Measurements from ENCODE around the gene GLG1.
A peak's percentile ranks its signal among the peaks of the same experiment; 100 is the strongest.
"Not testable (repeated sequence)": the region's sequence is repeated elsewhere in the genome, so short reads cannot be mapped to it uniquely, and the experiment has no call there.

Gene GLG1

DNA sequence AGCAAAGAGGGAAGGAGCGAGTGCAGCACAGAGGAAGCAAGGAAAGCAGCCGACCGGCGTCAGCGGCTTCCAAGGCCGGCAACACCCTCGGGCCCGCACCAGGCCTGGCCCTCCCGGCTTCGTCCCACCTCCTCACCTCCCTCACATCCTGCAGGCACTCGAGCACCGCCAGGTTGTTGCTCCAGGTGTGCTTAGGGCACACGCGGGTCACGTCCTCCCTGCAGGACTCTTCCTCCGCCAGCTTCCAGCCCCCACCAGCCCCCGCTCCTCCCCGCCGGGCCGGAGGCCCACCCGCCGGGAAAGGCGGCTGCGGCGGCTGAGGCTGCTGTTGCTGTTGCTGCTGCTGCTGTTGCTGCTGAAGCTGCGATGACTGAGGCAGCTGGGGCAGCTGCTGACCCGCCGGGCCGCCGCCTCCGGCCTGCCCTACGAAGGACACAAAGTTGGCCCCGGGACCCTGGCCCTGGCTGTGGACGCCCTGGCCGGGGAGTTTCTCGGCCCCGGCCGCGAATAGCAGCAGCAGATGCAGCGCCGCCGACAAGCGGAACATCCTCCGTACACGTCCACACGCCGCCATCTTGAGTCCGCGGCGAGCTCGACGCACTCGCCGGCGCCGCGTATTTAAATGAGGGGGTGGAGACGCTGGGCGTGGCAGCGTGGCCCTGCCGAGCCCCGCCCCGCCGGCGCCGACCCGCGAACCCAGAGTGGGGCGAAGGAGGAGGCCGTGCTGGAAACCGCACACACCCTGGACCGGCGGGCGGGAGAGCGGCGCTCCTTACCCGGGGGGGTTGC is at the start of gene GLG1:
GLG1 (minus strand) TSS at position 594 of the 789 bp plus-strand sequence; CDS start at position 574, 20 bp downstream.
- DNase-seq (ENCODE audit: insufficient read length, low spot score), result peak; percentile 92
- peak; percentile 90 for FAIRE-seq

DNA sequence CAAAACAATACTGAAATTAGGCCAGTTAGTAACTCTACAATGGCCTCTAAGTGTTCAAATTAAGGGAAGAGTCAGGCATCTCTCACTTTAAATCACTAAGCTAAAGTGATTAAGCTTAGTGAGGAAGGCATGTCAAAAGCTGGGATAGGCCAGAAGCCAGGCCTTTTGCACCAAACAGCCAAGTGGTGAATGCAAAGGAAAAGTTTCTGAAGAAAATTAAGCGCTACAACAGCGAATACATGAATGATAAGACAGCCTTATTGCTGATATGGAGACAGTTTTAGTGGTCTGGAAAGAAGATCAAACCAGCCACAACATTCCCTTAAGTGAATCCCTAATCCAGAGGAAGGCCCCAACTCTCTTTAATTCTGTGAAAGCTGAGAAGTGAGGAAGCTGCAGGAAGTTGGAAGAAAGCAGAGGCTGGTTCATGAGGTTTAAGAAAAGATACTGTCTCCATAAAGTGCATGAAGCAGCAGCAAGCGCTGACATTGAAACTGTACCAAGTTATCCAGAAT is 47.7 kb upstream of the GLG1 start:
- DNase-seq (ENCODE audit: insufficient read length, low spot score) (no peak), FAIRE-seq (no peak)

DNA sequence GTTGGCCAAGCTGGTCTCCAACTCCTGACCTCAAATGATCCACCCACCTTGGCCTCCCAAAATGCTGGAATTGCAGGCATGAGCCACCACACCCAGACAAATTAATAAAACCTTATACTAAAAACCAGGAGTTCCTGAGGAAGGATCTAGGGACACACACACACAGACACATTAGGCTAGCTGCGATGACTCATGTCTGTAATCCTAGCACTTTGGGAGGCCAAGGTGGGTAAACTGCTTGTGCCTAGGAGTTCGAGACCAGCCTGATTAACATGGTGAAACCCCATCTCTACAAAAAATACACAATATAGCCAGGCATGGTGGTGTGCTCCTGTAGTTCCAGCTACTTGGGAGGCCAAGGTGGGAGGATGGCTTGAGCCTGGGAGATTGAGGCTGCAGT is 46.0 kb upstream of the GLG1 start:
- FAIRE-seq; DNase-seq (ENCODE audit: insufficient read length, low spot score): not testable (repeated sequence)

DNA sequence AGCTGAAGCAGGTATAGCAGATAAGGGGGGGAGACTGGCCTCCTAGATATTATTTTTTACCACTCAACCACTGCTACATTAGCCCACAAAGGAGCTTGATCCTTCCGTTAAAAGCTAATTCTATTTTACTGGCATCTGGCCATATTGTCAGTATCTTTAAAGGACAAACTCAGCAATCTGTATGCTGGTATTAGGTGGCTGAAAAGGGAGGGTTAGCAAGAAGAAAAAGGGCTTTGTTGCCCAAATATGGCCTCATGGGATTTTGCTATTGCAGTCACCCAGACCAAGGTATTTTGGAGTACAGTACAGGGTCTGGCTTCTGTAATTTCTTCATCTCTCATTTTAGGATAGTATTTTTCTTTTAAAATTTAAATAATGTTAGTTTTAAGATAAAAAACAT is 45.3 kb upstream of the GLG1 start:
- DNase-seq (ENCODE audit: insufficient read length, low spot score) (no peak), FAIRE-seq (no peak)

DNA sequence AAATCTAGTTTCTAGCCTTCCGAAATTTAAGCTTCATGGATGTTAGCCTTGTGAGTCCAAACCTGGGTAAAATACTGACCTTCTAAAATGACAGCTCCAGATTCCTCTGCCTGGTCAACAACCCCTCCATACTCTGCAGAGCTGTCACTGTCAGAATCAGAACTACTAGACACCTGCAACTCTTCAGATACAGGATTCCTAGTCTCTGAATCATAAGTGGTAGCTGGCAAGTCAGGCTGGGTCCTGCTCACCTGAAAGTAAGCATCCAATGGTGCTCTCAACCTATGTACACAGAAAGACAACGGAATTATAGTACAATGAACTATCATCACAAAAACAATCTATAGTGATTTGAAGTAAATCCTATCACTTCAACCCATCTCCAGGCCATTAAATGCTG is 44.9 kb upstream of the GLG1 start:
- DNase-seq (ENCODE audit: insufficient read length, low spot score) (no peak), FAIRE-seq (no peak)

DNA sequence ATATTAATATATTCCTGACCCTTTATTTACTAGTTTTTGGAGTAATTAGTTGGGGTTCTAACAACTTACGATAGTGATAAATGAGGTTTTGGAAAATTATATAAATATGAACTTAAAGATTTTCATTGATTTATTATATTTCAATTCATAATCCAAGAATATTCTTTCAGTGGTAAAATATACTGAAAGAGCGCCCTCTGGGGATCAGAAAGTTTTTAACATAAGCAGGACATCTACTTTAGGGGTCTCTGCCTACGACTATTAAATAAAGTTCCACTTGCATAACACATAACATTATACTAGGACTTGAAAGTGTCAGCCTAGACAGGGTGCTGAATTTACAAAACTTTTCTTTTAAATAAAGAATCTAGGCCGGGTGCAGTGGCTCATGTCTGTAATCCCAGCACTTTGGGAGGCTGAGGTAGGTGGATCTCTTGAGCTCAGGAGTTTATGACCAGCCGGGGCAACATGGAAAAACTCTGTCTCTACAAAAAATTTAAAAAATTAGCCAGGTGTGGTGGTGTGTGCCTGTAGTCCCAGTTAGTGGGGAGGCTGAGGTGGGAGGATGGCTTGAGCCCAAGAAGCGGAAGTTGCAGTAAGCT is 44.2 kb upstream of the GLG1 start:
- FAIRE-seq, result no peak
- DNase-seq (ENCODE audit: insufficient read length, low spot score), result no peak

DNA sequence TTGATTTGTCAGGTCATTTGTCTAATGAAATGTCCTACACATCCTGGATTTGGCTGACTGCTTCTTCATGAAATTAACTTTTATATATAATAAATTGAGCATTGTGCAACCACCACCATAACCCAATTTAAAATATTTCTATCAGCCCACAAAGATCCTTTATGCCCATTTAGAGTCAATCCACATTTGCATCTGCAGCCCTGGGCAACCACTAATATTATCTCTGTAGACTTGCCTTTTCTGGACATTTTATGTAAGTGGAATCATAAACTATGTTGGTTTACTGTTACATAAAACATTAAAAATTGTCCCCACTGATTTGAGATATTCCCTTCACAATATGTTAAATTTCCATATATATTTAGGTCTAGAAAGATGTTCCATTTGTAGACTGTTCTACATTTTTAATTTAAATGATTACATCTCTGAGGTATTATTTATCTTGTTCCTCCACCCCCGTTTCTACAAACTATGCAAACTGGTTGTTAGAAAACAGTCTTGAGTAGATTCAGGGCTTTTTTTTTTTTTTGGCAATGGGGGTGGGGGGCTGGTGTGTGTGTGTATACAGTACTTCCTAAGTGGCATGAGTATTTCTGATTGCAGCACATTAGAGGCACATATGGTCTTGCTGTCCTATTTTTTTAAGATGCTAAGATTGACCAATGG is 43.1 kb upstream of the GLG1 start:
- no peak for FAIRE-seq
- no peak for DNase-seq (ENCODE audit: insufficient read length, low spot score)

DNA sequence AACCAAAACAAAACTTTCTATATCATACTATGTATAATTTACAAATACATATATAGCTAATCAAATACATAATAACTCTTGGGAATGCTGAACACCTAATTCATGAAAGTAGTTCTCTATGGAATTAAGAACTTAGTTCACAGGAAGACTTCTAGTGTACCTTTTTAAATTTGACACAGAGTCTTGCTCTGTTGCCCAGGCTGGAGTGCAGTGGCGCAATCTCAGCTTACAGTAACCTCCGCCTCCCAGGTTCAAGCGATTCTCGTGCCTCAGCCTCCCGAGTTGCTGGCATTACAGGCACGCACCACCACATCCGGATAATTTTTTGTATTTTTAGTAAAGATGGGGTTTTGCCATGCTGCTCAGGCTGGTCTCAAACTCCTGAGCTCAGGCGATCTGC is 35.1 kb upstream of the GLG1 start:
- DNase-seq (ENCODE audit: insufficient read length, low spot score) (no peak), FAIRE-seq (no peak)

DNA sequence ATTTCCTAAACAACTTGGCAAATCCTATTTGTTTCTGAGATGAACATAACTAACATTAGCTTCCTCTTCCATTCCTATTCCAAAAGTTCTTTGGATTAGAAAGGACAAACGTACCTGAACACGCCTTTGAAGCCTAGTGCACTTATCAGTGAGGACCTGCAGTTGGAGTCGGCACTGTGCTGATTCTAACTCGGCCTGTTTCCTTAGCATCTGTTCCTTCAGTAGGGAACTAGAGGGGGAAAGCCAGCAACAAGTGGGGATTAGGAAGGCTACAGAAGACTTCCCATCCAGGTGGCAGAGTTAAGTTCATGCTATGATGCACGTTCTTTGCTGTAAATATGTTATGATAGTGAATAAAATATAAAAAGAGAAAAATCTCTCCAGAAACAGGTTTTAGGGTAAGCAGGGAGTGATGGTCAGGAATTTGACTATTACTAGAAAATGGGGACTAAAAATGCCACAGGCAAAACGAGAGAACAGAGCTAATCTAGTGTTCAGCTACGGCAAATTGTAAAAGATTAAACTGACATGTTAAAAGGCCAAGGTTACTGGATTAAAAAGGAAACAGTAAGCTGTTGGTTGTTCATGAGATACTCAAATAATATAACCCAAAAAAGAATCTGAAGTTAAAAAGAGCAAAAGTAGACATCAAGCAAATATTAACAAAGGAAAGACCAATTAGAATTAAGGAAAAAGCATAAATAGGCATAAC is 31.0 kb upstream of the GLG1 start:
- no peak for DNase-seq (ENCODE audit: insufficient read length, low spot score)
- no peak for FAIRE-seq

DNA sequence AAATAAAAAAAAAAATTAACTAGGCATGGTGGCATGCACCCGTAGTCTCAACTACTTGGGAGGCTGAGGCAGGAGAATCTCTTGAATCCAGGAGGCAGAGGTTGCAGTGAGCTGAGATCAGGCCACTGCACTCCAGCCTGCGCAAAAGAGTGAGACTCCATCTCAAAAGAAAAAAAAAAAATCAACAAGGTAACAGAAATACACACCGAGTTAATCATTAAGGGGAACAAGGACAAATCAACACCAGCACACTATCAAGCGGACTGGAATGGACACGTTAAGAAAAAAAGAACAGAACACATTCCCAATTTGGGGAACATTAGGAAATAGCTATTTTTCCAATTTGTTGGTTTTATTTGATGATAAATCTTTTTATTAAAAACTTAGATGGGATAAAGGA is 28.4 kb upstream of the GLG1 start:
- FAIRE-seq (no peak), DNase-seq (ENCODE audit: insufficient read length, low spot score) (no peak)

DNA sequence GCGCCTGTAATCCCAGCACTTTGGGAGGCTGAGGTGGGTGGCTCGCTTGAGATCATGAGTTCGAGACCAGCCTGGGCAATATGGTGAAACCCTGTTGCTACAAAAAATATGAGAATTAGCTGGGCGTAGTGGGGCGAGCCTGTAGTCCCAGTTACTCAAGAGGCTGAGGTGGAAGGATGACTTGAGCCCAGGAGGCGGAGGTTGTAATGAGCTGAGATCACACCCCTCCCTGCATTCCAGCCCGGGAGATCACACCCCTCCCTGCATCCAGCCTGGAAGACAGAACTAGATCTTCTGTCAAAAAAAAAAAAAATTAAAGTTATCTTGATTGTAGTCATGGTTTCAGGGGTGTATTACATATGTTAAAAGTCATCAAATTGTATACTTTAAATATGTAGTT is 26.8 kb upstream of the GLG1 start:
- FAIRE-seq (no peak), DNase-seq (ENCODE audit: insufficient read length, low spot score) (no peak)

DNA sequence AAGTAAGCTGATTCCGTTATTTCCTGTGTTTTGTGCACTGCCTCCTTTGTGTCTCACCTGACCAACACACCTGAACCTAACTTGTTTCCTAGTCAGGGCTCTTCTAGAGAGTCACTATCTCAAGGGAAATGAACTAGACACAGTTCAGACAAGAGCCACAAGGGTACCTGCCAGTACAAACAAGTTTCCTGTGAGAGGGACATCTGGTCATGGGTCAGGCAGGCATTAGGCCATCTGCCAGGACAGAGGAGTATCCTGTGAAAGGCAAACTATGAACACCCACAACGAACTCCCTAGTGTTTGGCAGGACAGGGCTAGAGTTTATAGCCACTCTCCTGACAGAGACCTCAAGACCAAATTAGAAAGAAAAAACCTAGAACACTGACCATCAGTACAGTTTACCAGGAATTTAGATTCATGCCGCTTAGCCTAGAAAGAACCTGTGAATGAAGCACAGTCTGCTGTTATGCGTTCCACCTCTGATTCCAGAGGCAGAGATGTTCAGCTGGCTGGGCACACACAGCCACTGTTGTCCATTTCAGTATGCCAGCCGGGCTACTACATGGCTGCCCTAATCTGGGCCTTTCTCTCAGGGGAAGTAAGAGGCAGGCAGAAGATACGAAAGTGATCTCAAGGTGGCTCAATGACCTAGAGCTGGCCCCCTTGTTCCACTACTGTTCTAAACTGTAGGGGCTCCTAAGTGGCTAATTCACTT is 20.7 kb upstream of the GLG1 start:
- FAIRE-seq (no peak), DNase-seq (ENCODE audit: insufficient read length, low spot score) (no peak)

DNA sequence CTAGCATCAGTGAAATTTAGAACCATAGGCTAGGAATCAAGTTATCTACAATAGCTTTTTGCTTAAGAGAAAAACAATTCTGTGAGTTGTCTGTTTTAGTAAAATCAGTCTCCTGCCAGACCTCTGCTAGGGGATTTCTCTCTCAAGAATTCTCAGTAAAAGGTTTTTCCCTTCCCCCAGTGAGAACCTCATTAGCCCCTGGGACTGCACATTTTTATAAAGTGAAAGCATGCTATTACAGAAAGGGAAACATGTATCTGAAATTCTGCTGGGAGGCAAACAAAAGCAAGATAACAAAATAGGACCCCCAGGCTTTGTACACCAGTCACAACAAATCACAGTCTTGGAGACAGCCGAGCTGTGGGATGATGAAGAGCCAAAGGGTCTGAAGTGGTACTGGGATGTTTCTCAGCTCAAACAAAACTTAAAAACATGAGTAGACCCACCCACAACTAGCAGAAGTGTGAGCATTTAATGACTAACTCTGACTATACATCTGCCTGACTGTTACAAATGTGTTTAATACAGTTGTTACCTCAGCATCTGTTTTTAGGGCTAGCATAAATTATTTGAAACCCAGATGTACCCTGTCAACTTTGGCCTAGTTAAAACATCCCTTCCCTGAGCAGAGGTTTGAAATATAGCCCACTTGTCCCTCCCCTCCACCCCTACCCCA is 20.0 kb upstream of the GLG1 start:
- no peak for DNase-seq (ENCODE audit: insufficient read length, low spot score)
- no peak for FAIRE-seq

DNA sequence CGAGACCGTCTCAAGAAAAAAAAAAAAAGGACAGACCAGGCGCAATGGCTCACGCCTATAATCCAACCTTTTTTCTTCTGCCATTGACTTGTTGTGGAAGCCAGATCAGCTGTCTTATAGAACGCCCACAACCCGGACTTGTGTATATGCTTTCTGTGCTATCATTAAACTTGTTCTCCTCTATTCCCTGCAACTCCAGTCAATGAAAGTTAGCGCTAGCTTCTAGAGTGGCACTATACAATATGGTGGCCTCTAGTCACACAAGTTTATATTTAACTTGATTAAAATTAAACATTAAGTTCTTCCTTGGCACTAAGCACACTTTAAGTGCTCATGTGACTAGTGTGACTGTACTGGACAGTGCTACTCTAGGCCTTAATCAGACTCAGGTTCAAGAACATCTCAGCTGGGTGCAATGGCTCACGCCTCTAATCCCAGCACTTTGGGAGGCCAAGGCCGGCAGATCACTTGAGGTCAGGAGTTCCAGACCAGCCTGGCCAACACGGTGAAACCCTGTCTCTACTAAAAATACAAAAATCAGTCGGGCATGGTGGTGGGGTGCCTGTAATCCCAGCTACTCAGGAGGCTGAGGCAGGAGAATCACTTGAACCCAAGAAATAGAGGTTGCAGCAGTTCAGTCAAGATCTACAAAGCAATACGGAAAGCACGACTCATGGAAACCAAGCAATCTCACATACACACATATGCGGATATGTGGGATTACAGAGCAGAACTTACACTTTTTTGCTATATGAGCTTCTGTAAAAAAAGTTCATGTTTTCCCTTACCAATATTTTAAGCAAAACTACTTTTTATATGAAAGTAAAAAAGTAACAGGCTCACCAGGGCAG is 18.8 kb upstream of the GLG1 start:
- DNase-seq (ENCODE audit: insufficient read length, low spot score), result no peak

DNA sequence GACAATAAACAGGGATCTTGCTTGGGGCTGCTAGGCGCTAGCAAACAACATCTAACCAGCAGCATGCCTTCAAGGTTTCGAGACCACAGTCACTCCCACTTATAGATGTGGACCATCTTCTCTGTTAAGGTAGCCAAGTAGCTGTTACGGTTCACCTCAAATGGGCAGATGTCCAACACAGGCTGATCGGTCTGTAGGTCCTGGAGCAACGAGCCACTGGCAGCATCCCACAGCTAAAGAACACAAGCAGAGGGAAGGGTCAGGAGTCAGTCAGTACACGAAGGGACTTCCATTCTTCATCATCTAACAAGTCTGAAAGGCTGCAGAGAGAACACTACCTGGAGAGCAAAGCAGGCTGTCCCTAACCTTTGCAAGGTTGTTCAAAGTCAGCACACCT is 16.9 kb upstream of the GLG1 start:
- FAIRE-seq (no peak), DNase-seq (ENCODE audit: insufficient read length, low spot score) (no peak)

More for the DNA sequence above, 18.8 kb upstream of the GLG1 start:
- FAIRE-seq, result no peak

DNA sequence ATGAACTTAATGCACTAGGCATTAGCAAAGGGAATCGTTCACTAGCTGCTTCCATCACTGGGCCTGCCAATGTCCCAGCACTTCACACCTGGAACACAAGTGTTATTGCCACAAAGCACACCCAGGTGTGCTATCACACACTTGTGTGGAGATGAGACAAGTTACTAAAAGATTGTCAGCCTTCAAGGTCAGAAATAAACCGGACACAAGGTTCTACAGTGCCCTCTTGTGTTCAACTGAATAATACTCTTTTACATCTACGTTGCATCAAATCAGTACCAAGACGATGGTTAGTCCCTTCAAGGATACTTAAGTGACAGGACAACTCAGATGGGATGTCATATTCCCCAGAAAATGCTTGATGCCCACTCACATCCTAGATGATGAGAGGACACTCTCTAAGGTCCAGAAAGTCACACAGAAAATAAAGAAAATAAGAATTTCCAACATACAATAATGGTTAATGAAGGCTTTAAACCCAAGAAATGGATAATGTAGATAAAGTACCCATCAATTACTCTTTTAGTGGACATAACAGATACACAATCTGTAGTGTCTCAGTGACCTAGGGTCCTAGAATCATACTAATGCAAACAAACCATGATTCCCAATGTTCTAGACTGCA is 16.4 kb upstream of the GLG1 start:
- DNase-seq (ENCODE audit: insufficient read length, low spot score), result peak; percentile 53

DNA sequence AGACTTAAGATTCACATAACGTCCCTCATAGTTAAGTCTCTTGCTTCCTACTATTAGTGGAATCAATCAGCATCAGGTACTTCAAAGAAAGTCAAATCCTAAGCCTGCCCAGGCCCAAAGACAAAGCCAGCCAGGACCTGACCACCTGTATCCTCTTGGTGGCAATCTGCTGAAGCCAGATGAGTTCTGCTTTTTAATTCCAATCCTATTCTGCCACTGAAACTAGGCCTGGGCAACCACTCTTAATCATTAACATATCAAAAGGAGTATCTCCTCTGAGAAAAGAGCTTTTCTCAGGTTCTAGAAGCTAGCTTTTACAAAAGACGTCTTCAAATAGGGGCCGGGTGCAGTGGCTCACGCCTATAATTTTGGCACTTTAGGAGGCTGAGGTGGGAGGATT is 15.1 kb upstream of the GLG1 start:
- no peak for FAIRE-seq
- DNase-seq (ENCODE audit: insufficient read length, low spot score), result no peak

More for the DNA sequence above, 16.4 kb upstream of the GLG1 start:
- FAIRE-seq, result no peak

DNA sequence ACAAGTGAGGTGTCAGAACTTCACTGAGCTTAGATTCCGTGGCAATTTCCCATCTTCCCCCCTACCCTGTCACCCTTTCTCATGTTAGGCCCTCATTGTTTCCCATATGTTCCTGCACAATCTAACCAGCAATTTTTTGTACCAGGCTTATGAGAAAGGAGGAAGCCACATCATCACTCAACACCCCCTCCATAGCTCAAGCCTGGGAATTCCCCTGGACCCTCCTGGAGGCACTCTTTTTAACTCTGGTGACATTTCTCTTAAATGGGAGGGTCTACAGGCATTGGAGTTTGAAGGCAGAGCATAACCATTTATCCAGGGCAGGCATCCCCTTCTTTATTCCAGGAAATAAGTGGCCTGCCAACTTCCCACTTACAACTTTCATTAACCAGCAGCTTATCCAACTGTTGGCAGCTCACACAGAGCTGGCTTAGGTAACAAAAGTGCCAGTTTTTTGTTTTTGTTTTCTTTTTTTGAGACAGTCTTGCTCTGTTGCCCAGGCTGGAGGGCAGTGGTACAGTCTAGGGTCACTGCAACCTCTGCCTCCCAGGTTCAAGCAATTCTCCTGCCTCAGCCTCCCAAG is 10.4 kb upstream of the GLG1 start:
- FAIRE-seq, result no peak
- DNase-seq (ENCODE audit: insufficient read length, low spot score), result no peak

Measured in HTR-8/SVneo (cell line).